AG10803 (cell line): ENCODE data around the gene PRKN.
"Not testable (repeated sequence)": the region's sequence is repeated elsewhere in the genome, so short reads cannot be mapped to it uniquely, and the experiment has no call there.

Source experiments
- DNase-seq: peaks from one replicate; pipeline ENCODE4 v3.0.0; 2010; ENCODE audit warnings: low read depth
- H3K4me3 ChIP-seq: 2 replicates; pipeline ENCODE4 v1.5.1; 2011; ENCODE audit warnings: mild to moderate bottlenecking, low read length, control low read depth
- TF ChIP-seq, protein P1 (sequence below): conservative IDR thresholded peaks from 2 replicates; pipeline ENCODE4 v1.5.1; 2011; ENCODE audit warnings: mild to moderate bottlenecking, low read length, control low read depth, inconsistent platforms

PRKN gene

DNA sequence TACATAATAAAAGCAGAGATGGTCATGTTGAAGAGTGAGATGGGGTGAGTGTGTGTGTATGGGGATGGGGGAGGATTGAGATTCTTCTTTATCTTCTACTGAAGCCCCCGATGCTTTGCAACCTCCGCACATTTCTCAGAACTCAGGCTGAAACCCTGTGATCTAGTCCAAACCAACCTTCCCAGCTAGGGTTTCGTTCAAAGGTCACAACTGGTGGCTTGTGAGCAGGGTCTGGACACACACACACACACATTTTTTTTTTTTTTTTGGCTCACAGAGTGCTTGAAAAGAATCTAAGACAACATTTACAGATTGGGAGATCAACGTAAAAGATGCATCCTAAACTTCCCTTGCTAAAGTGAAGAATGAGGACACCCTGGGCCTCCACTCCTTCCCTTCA lies 1228.7 kb downstream of the PRKN start:
- DNase-seq, result no peak
- TF ChIP-seq, protein P1, sequence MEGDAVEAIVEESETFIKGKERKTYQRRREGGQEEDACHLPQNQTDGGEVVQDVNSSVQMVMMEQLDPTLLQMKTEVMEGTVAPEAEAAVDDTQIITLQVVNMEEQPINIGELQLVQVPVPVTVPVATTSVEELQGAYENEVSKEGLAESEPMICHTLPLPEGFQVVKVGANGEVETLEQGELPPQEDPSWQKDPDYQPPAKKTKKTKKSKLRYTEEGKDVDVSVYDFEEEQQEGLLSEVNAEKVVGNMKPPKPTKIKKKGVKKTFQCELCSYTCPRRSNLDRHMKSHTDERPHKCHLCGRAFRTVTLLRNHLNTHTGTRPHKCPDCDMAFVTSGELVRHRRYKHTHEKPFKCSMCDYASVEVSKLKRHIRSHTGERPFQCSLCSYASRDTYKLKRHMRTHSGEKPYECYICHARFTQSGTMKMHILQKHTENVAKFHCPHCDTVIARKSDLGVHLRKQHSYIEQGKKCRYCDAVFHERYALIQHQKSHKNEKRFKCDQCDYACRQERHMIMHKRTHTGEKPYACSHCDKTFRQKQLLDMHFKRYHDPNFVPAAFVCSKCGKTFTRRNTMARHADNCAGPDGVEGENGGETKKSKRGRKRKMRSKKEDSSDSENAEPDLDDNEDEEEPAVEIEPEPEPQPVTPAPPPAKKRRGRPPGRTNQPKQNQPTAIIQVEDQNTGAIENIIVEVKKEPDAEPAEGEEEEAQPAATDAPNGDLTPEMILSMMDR, result no peak
- H3K4me3 ChIP-seq, result no peak overlapping the region

- H3K4me3 ChIP-seq, result no peak overlapping the region
- TF ChIP-seq, protein P1, result peak; percentile 55
- DNase-seq, result peak; percentile 59
Measured at GRCh38 chr6:161498359-161498758, 1229.2 kb downstream of the PRKN start.

DNA sequence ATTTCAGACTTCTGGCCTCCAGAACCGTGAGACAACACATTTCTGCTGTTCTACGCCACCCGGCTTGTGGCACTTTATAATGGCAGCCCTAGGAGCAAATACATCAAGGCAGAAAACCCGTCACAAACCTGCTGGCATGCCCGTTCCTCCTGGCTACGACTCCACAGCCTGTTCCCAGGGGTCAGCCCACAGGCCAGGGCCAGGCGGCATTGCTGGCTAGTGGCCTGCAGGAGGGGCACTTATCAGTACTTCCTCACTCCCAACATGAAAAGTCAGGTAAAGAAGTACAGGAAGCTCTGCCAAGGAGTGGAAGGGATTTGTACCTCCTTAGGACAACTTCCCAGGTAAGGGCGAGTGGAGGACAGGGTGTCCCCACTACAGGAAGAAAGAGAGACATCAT lies 1230.6 kb downstream of the PRKN start:
- no peak overlapping the region for H3K4me3 ChIP-seq
- no peak for DNase-seq
- TF ChIP-seq, protein P1, result no peak

GRCh38 chr6:161496271-161496670 lies 1231.3 kb downstream of the PRKN start:
- DNase-seq, H3K4me3 ChIP-seq: not testable (repeated sequence)

GRCh38 chr6:161494566-161494965 lies 1233.0 kb downstream of the PRKN start:
- TF ChIP-seq, protein P1, result no peak
- no peak for DNase-seq
- no peak overlapping the region for H3K4me3 ChIP-seq

GRCh38 chr6:161493576-161494118 lies 1233.9 kb downstream of the PRKN start:
- no peak for DNase-seq
- TF ChIP-seq, protein P1, result no peak
- H3K4me3 ChIP-seq, result no peak overlapping the region

GRCh38 chr6:161489626-161490306 lies 1237.8 kb downstream of the PRKN start:
- no peak overlapping the region for H3K4me3 ChIP-seq
- peak; percentile 35 for DNase-seq
- TF ChIP-seq, protein P1, result no peak

DNA sequence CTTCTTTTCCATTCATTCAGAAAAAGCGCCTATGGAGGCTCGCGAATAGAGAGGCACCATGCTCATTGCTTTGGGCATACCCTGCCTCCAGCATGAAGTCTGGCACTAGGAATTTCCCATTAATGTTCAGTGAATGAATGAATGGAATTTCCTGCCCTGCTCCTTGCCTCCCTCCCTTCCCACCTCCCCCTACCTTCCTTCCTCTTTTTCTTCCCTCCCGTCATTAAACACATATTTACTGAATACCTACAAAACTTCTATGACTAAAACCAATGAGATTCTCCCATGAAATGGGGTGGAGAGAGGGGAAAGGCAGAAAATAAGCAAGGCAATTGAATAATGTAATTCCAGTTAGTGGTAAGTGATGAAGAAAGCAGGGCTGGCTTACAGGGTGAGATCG lies 1239.9 kb downstream of the PRKN start:
- peak; percentile 6 for DNase-seq
- H3K4me3 ChIP-seq, result no peak overlapping the region
- TF ChIP-seq, protein P1, result no peak
